NCI-H146 treated with DMSO at 0.1 percent for 48 hours (cell line): ENCODE data around the gene WNT5A.

Experiments used
- DNase-seq: peaks from one replicate; lab custom pipeline; 2025; ENCODE audit not compliant: unreplicated experiment; lab: John Stamatoyannopoulos, UW

WNT5A gene

DNA sequence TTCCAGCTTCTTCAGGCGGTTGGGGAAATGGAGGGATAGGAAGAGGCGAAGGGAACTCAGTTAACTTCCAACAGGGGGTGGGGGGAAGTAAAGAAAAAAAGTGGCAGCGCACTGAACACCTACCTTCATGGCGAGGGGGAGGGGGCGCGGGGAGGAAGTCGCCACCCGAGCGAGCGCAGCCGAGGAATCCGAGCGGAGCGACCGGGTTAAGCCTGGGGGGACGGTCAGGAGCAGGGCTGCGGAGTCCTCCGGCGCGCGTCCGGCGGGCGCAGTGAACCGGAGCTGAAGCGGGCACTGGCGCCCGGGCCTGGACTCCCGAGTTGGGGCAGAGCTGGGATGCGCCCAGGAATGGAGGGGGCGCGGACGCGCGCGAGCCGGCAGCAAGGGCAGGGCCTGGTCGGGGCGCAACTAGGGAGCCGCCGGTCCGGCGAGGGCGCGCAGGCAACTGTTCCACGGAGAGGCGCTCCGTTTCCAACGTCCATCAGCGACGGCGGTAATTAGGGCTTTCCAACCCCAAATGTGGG is at the start of gene WNT5A:
Gene WNT5A, minus strand, starts transcription at position 450 of the 524 bp plus-strand sequence. Its CDS starts 321 bp downstream, at position 129.
- DNase-seq: peak; percentile 10

DNA sequence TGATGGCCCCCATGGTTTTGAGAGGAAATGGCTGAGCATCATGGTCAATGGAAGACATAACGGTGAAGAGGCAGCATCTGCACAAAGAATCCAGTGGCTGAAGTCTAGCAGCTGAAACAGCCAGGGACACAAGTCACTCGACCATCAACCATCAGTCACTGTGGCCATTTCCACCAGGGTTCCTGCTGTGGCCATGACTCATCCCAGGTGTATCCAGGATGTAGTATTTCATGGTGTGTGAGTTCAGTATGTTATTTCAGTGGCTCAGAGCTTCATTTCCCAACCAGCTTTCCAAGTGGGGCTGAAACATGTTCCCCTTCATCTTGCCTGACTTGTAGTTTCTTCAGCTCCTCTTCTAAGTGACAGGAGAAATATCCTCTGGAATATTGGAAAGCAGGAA is 47.8 kb upstream of the WNT5A start:
- no peak for DNase-seq

- DNase-seq: no peak
Measured at GRCh38 chr3:55532806-55533205, 45.7 kb upstream of the WNT5A start.

DNA sequence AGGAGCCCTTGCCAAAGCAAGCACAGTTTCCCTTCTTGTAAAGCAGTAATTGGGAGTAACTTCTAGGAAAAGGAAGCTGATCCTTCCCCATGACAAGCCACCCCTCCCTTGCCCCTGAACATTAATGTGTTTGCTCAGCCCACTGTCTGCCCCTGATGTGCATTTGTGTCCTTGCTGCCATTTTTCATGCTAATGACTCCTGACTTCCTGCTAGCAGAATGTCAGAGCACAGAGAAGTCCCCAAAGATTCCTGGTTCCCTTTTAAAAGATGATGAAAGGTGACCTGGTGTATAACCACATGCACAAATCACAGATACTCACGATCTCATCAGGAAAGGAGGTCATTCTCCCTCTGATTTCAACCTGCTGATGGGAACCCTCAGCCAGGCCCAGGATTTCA is 44.2 kb upstream of the WNT5A start:
- no peak for DNase-seq

DNA sequence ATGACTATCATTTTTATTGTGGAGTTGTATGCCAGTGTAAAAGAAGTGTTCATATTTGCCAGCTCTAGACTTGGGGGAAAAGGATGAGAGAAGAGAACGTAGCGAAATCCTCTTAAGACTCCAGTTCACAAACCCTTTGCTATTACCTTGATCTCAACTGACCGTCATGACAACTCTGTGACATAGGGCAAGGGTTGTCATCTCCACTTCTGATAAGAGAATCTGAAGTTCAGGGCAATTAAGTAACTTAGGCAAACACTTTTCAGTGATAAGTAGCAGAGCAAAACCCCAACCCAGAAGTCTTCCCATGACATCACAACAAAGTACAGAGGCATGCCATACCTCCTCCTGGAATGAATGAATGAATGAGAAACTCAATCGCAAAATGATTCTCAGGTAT is 40.3 kb upstream of the WNT5A start:
- no peak for DNase-seq

GRCh38 chr3:55526332-55527030 is 39.4 kb upstream of the WNT5A start:
- DNase-seq: peak; percentile 27

- DNase-seq: no peak
Measured at GRCh38 chr3:55525436-55525835, 38.3 kb upstream of the WNT5A start.

DNA sequence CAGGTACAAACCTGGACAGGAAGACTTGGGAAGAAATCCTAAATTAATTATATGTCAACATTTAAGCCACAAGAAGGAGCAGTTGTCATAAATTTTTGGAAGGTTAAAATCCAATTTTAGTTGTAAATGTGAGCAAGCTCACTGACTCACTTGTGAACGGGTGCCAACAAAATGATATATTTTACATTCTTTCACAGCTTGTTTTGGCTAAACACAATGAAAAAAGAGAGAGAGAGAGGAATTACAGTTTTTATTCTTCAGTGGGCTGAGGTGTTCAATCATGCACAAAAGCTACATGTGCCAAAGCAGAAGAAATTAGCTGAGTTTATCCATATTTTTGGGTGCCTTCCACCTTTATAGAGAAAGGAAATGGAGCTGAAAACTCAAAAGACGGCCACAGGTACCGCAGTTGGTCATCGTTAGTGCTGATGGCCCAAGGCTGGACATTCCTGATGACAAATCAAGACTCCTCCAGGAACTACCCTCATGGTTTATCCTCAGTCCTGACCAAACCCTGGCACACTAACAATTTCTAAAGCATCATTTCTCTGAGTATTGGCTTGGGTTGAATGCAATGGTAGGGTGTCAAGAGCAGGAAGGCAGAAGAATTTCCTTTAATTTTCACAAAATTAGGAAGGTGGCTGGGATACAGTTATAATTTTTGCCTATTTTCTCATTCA is 37.6 kb upstream of the WNT5A start:
- DNase-seq: no peak

- no peak for DNase-seq
Measured at GRCh38 chr3:55523471-55523870, 36.4 kb upstream of the WNT5A start.

GRCh38 chr3:55521738-55522421 is 34.8 kb upstream of the WNT5A start:
- no peak for DNase-seq

DNA sequence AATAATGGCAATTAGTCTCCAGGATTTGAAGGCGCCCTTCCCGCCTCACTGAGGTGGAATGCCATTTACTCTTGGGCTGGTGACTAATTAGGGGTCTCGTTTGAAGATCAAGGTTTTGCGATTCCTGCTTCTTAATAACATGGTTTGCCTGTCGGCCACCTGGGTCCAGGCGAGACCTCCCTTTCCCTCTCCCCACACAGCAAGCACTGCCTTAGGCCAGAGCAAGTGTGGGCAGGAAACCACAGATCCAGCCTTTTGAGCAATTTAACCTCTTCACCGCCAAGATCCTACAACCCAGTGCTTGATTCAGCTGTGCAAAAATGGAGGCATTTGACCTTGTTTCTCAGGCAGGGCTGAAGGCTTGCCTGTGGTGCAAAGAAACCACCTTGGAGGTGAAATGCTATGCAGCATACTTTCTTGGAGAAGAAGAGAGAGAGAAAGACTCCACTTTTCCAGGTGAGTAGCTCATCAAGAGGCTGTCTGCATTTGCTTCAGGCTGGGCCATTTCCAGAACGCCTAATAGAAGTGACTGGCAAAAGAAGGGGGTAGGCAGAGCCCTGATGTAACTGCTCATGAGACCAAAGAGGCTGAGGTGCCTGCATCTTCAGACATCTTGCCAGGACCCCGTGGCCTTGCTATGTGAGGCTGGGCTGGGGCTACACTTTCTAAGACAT is 34.1 kb upstream of the WNT5A start:
- no peak for DNase-seq

DNA sequence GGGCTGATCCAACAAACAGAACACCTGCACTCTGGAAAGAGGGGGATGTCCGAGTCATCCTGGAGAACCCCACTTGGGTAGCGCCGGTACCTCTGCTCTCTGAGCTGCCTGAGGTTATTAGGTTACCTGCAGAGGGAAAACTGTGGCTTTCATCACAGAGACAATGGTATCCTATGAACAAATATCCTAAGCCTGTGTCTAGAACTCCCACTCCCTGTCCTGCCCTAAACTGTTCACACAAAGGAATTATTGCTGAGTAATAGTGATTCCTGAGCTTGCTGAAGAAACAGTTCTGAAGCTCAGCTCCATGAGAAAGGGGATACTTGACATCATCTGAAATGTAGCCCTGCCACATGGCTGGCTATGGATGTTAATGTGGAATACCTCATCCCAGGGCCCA is 31.9 kb upstream of the WNT5A start:
- no peak for DNase-seq

- DNase-seq: no peak
Measured at GRCh38 chr3:55518451-55518850, 31.3 kb upstream of the WNT5A start.

DNA sequence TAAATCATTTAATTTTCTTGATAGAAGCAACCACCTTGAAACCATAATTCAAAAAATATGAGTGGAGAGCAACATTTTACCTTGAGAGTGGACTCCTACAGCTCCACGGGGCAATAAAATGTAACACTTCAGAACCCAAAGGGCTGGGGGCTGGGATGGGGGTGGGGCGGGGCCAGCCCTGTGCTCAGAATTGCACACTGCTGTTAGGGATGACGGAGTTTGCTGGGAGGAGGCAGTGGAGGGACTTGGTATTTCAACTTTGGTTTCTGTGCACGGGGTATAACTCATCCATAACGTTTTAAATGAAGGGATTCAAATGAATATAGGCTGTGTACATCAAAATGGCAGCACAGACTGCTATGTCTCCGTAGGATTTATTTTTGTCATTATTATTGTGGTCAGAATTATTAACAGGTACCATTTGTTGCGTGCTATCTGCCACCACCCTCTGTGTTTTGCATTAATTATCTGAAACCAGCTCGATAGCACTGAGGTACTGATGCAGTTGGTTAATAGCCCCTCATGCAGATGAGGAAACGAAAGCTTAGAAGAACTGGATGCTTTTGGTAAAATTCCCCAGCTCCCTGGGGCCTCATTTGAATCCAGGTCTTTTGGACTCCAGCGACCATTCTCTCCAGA is 29.4 kb upstream of the WNT5A start:
- no peak for DNase-seq

DNA sequence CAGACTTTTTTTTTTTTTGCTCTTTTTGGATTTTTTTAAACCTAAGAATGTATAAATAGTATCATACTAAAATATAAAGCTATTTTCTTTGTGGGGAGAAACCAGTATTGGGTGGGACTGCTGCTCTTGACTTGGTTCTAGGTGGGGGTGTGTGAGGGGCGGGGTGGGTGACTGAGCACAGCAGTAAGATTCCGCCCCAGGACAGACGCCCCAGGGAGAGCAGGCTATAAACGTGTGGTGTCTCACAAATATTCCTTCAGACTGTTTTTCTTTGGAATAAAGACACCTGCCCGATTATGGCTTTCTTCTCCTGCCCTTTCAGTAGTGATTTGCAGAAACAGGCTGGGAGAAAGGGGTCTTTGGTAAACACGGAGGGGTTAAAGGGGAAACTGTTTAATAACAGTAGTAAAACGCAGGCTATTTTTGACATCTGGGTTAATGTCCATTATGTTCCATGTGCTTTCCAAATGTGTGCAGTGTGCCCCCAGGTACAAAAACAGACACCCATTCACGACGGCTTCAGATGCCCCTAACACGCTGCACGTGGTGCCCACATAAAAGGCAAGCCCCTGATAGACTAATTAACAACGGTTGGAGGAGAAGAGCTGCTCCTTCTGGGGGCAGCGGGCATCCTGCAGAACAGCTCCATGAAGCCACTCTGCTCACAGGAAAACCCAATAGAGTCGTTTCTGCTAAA is 28.6 kb upstream of the WNT5A start:
- DNase-seq: no peak

- no peak for DNase-seq
Measured at GRCh38 chr3:55514962-55515361, 27.9 kb upstream of the WNT5A start.

DNA sequence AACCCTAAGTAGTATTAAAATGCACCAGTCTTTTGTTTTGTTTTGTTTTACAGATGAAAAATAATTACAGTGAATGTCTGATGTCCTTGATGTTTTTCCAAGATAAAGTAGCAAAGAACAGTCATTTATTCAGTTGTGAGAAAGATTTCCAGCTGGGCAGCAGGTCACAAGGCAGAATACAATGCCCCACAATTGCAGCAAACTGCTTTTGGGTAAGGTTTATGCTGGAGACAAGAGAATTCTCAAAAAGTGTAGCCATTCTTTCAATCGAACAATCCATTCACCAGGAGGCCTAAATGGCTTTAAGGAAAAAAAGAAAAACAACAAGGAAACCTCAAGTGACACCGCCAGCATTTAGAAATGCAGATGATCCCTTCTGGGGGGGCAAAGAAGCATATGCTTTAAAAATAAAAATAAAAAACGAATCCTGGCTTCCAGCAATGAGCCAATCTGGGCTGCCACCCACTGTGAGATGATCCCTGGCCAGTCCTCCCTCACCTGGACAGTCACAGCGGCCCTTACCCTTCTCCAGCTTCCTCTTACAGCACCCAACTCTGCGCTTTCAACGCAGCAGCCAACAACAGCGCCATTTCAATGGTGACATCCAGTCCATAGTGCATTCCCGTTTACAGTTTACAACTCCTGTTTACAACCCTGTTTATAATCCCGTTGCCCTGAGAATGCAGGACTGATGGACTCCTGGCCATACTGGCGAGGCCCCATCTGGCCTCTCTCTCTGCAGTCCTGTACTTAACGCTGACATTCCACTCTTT is 25.7 kb upstream of the WNT5A start:
- no peak for DNase-seq

GRCh38 chr3:55511895-55512570 is 24.9 kb upstream of the WNT5A start:
- no peak for DNase-seq

DNA sequence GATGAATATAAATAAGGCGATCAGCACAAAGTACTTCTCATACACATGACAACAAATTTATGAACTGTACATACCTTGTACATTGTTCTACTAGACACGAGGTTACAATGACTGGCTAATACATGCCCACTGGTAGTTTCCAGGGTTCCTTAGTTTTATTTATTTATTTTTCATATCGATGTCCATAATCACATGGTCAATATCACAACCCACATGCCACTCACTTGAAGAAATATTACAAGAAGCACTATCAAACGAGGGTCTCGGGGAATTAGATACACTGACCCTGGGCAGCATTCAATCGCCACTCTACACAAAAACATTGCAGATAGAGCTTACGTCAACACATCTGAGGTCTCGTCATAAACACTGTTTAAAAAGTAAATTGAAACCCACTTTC is 21.2 kb upstream of the WNT5A start:
- DNase-seq: no peak
